HG03039 (cell line): Measurements from ENCODE around the gene PSKH1.
A peak's percentile ranks its signal among the peaks of the same experiment; 100 is the strongest.
"Not testable (repeated sequence)": the region's sequence is repeated elsewhere in the genome, so short reads cannot be mapped to it uniquely, and the experiment has no call there.

Experiments
- ATAC-seq: cut with Tn5 transposase; IDR thresholded peaks from one replicate; pipeline ENCODE4 v1.9.1; 2021; ENCODE audit warnings: mild to moderate bottlenecking, moderate library complexity; ENCODE audit not compliant: unreplicated experiment

Gene PSKH1

GRCh38 chr16:67892899-67893742 is at the start of gene PSKH1:
Gene PSKH1, plus strand, starts transcription at chr16:67893254. Its CDS starts 15,496 bp downstream, at chr16:67908750.
- ATAC-seq = peak; percentile 77

GRCh38 chr16:67843343-67843765 is 49.7 kb upstream of the PSKH1 start:
- ATAC-seq = no peak

GRCh38 chr16:67844497-67844896 is 48.6 kb upstream of the PSKH1 start:
- ATAC-seq = no peak

DNA sequence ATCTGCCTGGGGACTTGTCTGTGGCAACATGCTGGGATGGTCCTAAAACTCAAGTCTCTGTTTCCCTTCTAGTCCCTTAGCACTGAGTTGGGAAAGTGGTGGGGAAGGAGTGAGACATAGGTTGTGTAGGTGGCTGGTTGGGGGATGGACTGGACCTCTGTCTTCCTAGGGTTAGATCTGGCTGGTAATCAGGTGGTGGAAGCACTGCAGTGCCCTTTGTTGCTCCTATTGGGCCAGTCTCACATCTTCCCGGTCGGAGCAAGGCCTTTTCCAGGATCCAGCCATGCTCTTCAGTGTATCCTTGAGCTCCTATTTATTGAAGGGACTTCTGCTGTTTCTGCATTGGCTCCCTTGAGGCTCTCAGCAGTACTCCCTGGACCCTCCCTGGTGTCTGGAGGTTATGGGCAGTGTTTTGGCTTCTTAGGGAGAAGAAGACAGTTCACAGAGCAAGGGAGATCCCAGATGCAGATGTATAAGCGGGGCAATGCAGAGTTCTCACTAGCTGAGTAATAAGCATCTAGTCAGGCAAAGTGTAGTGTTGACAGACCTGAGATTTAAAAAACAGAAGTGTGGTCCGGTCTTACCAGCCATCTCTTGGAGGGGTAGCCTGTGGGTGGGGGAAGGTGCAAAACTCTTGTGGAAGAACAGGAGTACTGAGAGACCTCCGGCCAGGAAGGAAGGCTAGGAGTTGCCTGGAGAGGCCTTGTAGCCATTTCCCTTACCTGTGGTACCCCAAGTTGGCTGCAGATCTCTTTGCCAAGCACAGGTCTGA is 47.6 kb upstream of the PSKH1 start:
- no peak for ATAC-seq

DNA sequence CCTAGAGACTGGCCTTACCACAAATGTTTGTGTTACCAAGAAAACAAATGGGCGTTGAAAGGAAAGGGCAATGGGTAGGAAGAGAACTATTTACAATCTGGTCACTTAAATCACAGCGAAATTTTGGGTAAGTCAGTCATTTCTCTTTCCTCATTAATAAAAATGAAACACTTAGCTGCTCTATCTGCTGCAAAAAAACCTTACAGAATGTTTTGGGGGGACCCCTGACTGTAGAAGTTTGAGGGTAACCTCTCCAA is 47.1 kb upstream of the PSKH1 start:
- no peak for ATAC-seq

- ATAC-seq = peak; percentile 52
These were observed 46.6 kb upstream of the PSKH1 start, which contains the start of gene NUTF2 for GRCh38 chr16:67846320-67847063. Gene NUTF2, plus strand, starts transcription at chr16:67846933. Its CDS starts 18,198 bp downstream, at chr16:67865131.

DNA sequence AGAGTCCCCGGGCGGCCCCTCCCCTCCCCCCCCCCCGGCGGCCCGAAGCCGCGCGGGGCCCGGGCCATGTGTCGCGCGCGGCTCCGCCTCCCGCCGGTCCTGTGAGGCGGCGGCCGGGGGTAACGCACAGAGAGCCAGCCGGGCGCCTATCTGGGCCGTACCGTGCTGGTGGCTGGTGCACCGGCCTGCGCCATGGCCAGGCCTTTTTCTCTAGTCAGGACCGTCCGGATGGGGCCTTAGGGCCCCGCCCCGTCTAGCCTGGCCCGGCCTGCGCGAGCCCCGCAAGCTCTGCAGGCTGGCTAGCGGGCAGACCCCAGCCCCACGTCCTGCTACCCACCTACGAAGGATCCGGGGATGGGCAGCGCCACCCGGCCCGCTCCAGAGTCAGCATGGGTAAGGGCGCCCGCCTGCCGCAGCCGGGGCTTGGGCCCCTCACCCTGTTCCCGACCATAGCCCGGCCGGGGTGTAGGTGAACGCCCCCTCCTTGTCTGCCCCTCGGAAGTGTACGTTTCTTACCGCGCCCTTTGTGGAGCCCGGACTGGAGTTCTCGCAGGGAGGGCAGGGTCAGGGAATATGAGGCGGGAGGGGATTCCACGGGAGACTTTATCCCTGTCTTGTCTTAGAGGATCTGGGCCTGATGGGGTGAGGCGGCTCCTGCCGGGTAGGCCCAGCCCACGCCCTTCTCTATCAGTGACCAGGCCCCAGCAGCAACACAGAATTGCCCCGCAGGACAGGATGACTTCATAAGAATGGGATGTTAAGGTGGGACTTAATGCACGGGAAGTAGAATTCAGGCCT is 45.8 kb upstream of the PSKH1 start, which contains the start of gene CENPT:
CENPT (minus strand) TSS at position 630 of the 798 bp plus-strand sequence. CDS start 13,834 bp downstream, outside the sequence.
- peak; percentile 29 for ATAC-seq

GRCh38 chr16:67848118-67848517 is 44.9 kb upstream of the PSKH1 start:
- no peak for ATAC-seq

- no peak for ATAC-seq
These were observed 39.4 kb upstream of the PSKH1 start for GRCh38 chr16:67853670-67854069.

DNA sequence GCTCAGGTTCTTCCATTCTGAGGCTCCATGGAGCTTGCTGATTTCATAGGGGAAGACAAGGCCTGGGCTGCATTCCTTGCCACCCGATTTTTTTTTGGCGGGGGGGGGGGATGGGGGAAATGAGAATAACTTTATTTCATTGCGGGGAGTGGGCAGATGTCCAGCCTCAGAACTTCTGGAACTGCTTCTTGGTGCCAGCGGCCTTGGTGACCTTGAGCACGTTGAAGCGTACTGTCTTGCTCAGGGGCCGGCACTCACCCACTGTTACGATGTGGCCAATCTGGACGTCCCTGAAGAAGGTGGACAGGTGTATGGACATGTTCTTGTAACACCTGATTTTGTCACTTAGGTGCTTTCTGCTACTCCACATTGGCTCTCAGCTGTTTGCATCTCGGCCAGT is 37.3 kb upstream of the PSKH1 start:
- no peak for ATAC-seq

- ATAC-seq = no peak
These were observed 36.0 kb upstream of the PSKH1 start for GRCh38 chr16:67856927-67857546.

DNA sequence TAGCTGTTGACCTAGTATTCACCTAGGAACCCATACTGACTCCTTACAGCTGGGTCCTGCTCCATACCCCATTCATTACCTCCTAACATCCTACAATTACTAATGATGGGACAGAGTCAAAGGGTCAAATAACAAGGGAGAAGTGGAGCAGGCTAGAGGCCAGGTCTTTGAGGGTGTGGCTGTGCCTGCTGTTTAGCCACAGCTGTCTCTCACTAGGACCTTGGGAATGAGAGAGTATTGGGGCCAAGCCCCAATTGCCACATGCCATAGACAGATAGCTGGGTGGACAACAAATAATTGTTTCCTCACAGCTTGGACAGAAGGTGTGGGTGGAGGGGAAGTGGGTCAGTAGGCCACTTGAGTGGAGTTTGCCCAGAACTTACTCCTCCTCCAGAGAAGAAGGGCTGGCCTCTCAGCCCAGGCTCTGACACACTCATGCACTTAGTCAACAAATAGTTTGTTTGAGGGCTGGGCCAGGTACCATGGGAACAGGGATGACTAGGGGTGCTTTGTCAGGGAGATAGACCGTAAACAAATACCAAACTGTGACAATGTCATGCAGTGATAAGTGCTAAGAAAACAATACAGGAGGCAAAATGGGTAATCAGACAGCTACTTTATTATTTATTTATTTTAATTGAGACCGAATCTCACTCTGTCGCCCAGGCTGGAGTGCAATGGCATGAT is 35.4 kb upstream of the PSKH1 start:
- ATAC-seq = no peak

GRCh38 chr16:67858500-67858899 is 34.6 kb upstream of the PSKH1 start:
- ATAC-seq = no peak

DNA sequence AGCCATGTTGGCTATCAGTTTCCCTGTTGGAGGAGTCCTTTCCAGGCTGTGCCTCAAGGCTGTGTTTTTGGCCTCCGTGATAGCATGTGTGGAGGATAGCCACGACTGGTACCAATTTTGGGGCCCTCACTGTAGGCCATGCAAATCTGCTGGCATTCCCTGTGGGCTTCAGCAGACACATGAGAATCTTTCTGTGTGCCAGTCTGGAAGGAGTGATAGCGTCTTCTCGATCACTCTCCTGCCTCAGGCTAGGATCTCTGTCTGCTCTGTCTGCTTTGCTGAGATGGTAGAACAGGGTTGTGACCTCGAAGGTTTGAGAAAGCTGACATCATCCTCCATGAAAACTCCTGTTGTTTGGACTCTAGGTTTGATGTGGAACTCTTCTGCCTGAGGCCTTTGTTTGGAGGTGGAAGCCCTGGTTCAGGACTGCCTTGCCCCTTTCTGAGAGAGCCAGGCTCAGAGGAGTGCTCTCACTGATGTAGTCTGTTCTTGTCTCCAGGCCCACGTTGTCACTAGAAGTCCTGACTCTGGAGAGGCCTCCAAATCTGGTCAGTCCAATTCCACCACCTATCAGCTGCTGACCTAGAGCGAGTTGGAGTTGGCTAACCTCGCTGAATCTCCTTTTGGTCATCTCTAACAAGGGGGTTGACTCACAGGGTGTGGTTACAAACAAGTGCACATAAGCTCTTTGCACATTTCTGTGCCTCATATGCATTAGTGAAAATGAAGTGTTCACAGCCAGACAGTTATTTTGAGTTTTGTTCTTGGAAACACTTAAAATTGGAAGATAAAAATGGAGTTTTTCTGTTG is 32.3 kb upstream of the PSKH1 start:
- ATAC-seq = no peak

- no peak for ATAC-seq
These were observed 31.2 kb upstream of the PSKH1 start for GRCh38 chr16:67861877-67862276.

DNA sequence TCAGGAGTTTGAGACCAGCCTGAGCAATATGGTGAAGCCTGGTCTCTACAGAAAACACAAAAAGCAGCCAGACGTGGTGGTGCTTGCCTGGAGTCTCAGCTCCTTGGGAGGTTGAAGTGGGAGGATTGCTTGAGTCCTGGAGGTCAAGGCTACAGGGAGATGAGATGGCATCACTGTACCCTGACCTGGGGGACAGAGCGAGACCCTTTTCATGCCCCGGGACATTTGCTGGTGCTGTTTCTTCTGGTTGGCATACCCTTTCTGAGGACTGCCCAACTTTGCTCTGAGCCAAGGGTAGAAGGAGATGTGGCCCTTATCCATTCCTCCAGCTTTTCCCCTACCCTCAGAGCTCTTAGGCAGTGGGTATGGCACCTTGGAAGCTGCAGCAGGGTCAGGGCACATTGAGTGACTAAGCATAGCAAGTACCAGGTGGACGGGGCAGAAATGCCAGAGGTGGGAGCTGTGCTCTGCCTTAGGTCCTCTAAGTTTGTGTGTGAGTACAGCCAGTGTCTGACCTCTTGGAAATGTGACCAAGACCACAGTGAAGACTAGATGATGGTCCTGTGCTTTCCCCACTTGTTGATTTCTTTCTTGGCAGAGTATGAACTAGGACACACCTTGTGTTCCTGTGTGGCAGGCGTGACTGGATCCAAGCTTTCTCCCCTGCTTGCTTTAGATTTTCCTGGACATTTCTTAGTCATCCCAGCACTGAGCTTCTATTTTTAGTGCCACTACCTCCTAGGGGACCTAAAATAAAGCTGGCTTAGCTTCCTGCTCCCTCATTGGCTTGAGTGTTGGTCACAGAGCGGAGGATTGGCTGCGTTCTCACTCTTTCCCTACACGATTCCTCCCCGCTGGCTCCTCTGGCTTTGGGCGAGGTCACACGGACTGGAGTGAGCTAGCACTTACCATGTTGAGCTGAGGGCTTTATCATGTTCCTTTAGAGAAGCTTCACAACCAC is 30.2 kb upstream of the PSKH1 start:
- no peak for ATAC-seq

- ATAC-seq = not testable (repeated sequence)
These were observed 29.0 kb upstream of the PSKH1 start for GRCh38 chr16:67864044-67864443.

GRCh38 chr16:67864594-67864993 is 28.5 kb upstream of the PSKH1 start:
- ATAC-seq = no peak
